HG03457 (cell line): Measurements from ENCODE around the gene RGS7.
"Not testable (repeated sequence)": the region's sequence is repeated elsewhere in the genome, so short reads cannot be mapped to it uniquely, and the experiment has no call there.

ENCODE experiments used
- ATAC-seq: cut with Tn5 transposase; IDR thresholded peaks from one replicate; pipeline ENCODE4 v1.9.1; 2021; ENCODE audit warnings: moderate number of reproducible peaks; ENCODE audit not compliant: unreplicated experiment

Gene RGS7

DNA sequence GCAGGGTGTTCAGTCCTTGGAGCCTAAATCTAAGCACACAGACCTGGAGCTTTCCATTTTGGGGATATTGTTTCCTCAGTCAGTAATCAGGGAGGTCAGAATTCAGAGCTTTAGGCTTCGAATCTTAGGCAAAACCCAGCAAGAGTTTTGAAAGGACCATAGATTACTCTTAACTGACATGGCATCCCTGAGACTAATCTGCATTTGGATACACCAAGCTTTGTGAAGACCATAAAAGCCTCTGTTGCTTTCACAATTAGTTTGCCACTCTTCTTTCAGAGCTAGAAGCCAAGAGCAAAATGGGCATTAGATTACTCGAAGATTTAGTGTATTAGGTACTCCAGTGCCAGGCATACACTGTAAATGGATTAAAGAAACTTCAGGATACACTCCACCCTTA, 613.3 kb downstream of the RGS7 start:
- no peak for ATAC-seq

DNA sequence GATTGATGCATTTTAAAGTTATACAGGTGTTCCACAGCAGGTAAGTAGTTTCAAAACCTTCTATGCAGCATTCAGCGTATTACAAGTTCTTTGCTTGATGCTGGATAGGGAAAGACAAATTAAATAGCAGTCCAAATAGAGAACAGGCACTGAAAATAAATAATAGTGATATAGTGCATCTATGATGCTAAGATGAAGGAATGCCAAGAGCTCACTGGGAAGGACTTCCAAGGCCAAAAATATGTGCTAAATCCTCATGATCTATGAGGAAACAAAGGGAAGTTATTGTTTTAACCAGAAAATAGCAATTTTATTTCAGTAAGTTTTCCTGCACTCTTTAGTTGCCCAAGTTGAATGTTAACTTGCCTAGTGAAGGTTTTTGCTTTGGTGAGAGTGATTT, 617.3 kb downstream of the RGS7 start:
- no peak for ATAC-seq

DNA sequence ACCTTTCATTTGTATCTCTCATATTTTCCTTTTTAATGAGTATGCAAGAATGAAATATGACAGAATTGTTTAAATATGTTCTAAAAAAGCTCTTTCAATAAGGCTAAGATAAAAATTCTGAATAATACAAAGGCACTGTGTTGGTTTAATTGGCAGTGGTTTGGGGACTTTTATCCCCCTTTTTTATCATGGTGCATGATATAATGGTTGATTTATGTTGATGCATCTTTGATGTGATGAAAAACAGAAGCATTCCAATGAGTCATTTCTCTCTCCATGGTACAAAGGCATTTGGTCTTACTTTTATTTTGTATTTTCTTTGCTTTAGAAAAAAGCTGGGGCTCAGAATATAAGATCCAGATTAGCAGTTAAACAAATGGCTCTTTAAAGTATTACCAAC, 617.9 kb downstream of the RGS7 start:
- ATAC-seq = no peak

DNA sequence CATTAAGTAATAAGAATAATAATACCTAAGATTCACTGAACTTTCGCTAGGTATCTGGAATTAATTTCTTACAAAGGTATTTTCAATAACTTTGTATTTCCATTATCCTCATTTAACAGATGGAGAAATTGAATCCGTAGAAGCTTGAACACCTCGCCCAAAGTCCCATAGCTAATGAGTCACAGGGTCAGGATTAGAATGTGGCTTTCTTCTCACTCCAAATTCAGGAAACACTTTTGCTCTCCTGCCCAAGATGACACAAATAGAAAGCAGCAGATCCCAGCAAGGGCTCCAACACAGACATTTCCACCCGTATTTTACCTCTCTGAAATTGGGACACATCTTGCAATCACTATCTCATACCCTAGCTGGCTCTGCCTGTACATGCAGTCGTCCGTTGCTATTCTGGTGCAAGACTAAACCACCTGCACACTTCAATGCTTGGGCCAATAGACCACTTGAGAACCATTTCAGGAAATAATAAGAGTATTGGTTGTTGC, 619.2 kb downstream of the RGS7 start:
- no peak for ATAC-seq

DNA sequence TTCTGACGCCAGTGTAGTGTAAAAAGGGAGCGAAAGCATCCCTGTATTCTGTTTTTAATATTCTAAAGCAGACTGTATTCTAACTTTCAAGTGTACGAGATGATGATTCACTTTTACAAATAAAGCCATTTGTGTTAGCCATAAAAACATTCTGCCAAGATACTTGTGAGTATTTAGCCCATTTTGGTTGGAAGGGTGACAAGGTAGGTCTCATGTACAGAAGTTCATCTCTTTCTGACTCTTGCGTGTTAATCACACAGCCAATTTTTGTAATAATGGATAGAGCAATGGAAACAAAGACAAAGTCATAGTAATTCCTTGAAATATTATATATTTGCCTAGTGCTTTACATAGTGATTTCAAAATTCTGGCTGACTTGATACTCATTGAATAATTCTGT, 619.7 kb downstream of the RGS7 start:
- ATAC-seq = no peak

DNA sequence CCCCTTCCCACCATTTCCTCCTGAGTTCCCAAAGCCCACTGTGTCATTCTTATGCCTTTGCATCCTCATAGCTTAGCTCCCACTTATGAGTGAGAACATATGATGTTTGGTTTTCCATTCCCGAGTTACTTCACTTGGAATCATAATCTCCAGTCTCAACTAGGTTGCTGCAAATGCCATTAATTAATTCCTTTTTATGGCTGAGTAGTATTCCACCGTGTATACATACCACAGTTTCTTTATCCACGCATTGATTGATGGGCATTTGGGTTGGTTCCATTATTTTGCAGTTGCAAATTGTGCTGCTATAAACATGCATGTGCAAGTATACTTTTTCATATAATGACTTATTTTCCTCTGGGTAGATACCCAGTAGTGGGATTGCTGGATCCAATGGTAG, 622.3 kb downstream of the RGS7 start:
- not testable (repeated sequence) for ATAC-seq

DNA sequence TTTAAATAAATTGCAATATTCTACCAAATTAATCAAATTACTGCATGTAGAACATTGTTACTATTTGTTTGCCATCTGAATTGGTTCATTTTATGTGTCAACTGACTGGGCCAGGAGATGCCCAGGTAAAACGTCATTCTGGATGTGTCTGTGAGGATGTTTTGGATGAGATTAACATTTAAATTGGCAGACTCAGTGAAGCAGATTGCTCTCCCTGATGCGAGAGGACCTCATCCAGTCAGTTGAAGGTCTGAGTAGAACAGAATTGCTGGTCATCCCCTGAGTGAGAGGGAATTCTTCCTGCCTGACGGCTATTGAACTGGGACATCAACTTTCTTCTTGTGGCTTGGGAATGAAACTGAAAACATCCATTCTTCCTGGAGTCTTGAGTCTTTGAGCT, 623.0 kb downstream of the RGS7 start:
- ATAC-seq = no peak

DNA sequence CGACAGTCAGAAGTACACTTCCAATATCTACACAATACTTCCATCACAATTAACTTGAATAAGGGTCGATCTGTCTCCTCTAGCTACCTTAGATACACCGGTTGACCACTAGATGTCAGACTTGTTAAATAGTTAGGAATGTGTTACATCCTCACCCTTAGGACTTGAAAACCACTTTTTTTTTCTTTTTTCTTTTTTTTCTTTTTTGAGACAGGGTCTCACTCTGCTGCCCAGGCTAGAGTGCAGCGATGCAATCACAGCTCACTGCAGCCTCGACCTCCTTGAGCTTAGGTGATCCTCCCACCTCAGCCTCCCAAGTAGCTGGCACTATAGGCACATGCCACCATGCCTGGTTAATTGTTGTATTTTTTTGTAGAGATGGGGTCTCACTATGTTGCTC, 624.6 kb downstream of the RGS7 start:
- peak; percentile 85 for ATAC-seq
